B cell (primary cell): ENCODE data around the gene KCNMB2. TPM values are rescaled to one million over a fixed set of nuclear protein-coding genes. Genes with fewer than 3 reads are reported as not detected.

Source experiments
- ATAC-seq: fragments of 200-7000 bp; cut with Tn5 transposase; one replicate; pipeline ENCODE4 v1.10.0; 2021; ENCODE audit warnings: low read depth, mild to moderate bottlenecking, moderate number of reproducible peaks, moderate library complexity
- CTCF ChIA-PET: fragments of 350-600 bp; sonication (Branson Sonifier 250); formaldehyde crosslinking; loops from one replicate; lab custom pipeline; 2021; ENCODE audit warnings: antibody characterized with exemption, inconsistent platforms; lab: Charles Lee
- POLR2A ChIA-PET: fragments of 350-600 bp; sonication (Branson Sonifier 250); formaldehyde crosslinking; loops from one replicate; lab custom pipeline; 2021; ENCODE audit warnings: antibody characterized with exemption; lab: Charles Lee
- DNase-seq: peaks from one replicate; pipeline ENCODE4 v3.0.0; 2013
- H2AFZ ChIP-seq: 2 replicates; pipeline ENCODE4 v1.6.1; 2012; ENCODE audit warnings: mild to moderate bottlenecking, low read depth, low read length; ENCODE audit not compliant: insufficient read depth, poor library complexity, severe bottlenecking
- H3K27ac ChIP-seq, 2 donors: 1 replicate in 1 of 2; 2 replicates in 1 of 2; pipeline ENCODE4 v1.5.1; 2012 to 2013; ENCODE audit warnings: low read length in 2 of 2, mild to moderate bottlenecking in 2 of 2, moderate library complexity in 1 of 2
- H3K27me3 ChIP-seq, 4 experiments: fragments of 200-600 bp in 1 of 4; sonication (generic) in 1 of 4; replicated peaks in 1 of 4; 1 replicate in 2 of 4; 2 replicates in 2 of 4; pipeline versions ENCODE4 v1.6.1 to v1.7.0; 2013 to 2016; ENCODE audit warnings: low read length in 3 of 4, mild to moderate bottlenecking in 2 of 4, mixed read lengths in 1 of 4, moderate library complexity in 1 of 4; ENCODE audit not compliant: insufficient read depth in 4 of 4, control insufficient read depth in 3 of 4; ENCODE audit errors: control extremely low read depth in 1 of 4
- H3K36me3 ChIP-seq, 2 experiments: replicated peaks in 1 of 2; 1 replicate in 1 of 2; 2 replicates in 1 of 2; pipeline versions ENCODE4 v1.6.1 to v1.7.1; 2013; ENCODE audit warnings: low read length in 1 of 2; ENCODE audit not compliant: insufficient read depth in 2 of 2, control insufficient read depth in 1 of 2; ENCODE audit errors: control extremely low read depth in 1 of 2, extremely low read depth in 1 of 2
- H3K4me1 ChIP-seq, 2 donors: fragments of 200-600 bp in 1 of 2; sonication (generic) in 1 of 2; 1 replicate in 1 of 2; 2 replicates in 1 of 2; pipeline versions ENCODE4 v1.5.1 to v1.6.1; 2013 to 2017; ENCODE audit warnings: low read length in 2 of 2; ENCODE audit not compliant: control insufficient read depth in 2 of 2, insufficient read depth in 2 of 2
- H3K4me2 ChIP-seq: replicated peaks from 2 replicates; pipeline ENCODE3; 2012; ENCODE audit warnings: mild to moderate bottlenecking, low read depth, low read length; ENCODE audit not compliant: poor library complexity, severe bottlenecking
- H3K4me3 ChIP-seq, 5 experiments: fragments of 200-600 bp in 1 of 5; sonication (generic) in 1 of 5; 1 replicate in 3 of 5; 2 replicates in 2 of 5; pipeline versions ENCODE4 v1.5.1 to v1.7.0; 2011 to 2016; ENCODE audit warnings: low read length in 4 of 5, mild to moderate bottlenecking in 4 of 5, low read depth in 2 of 5, control low read depth in 1 of 5, moderate library complexity in 1 of 5; ENCODE audit not compliant: insufficient read depth in 1 of 5; ENCODE audit errors: control extremely low read depth in 1 of 5, extremely low read depth in 1 of 5
- H3K79me2 ChIP-seq: fragments of 200-600 bp; sonication (generic); one replicate; pipeline ENCODE4 v1.6.0; 2016; ENCODE audit warnings: low read length; ENCODE audit not compliant: control insufficient read depth, insufficient read depth
- H3K9ac ChIP-seq: fragments of 200-600 bp; sonication (generic); 2 replicates; pipeline ENCODE4 v1.6.1; 2017; ENCODE audit warnings: mild to moderate bottlenecking, low read length, moderate library complexity
- H3K9me3 ChIP-seq, 3 donors: one replicate each; pipeline versions ENCODE4 v1.6.1 to v1.7.1; 2013; ENCODE audit warnings: low read length in 2 of 3; ENCODE audit not compliant: control insufficient read depth in 2 of 3, insufficient read depth in 1 of 3; ENCODE audit errors: control extremely low read depth in 1 of 3
- H4K20me1 ChIP-seq: 2 replicates; pipeline ENCODE4 v1.6.0; 2012; ENCODE audit warnings: mild to moderate bottlenecking, low read length; ENCODE audit not compliant: insufficient read depth, control insufficient read depth, poor library complexity, severe bottlenecking
- H3K27ac Mint-ChIP-seq: one replicate; pipeline ENCODE4 v1.8.0; 2021; ENCODE audit warnings: mixed read lengths
- H3K27me3 Mint-ChIP-seq: one replicate; pipeline ENCODE4 v1.8.0; 2021; ENCODE audit warnings: mixed read lengths
- H3K4me1 Mint-ChIP-seq: one replicate; pipeline ENCODE4 v1.8.0; 2021; ENCODE audit warnings: mixed read lengths
- H3K4me3 Mint-ChIP-seq: one replicate; pipeline ENCODE4 v1.8.0; 2021; ENCODE audit warnings: mixed read lengths
- H3K9me3 Mint-ChIP-seq: one replicate; pipeline ENCODE4 v1.8.0; 2022; ENCODE audit warnings: mixed read lengths; ENCODE audit not compliant: insufficient read depth
- EZH2 ChIP-seq: IDR thresholded peaks from 2 replicates; pipeline ENCODE4 v1.6.1; 2012; ENCODE audit warnings: borderline replicate concordance, low read depth, mild to moderate bottlenecking, moderate library complexity, low read length; ENCODE audit not compliant: insufficient read depth, poor library complexity, severe bottlenecking
- WGBS: methylation state at CpG from one replicate; pipeline ENCODE4 v1.1.5; 2013; ENCODE audit warnings: missing lambda C conversion rate; ENCODE audit not compliant: insufficient coverage; 5-methylcytosine and 5-hydroxymethylcytosine counted together
- intact Hi-C: fragments of 100-400 bp; cut with micrococcal nuclease; formaldehyde crosslinking; loops from one replicate; pipeline ENCODE4 v1.10.0; 2022
- polyA plus RNA-seq: library from polyadenylated mRNA; depleted of rRNA; stranded (reverse); fragments of >200 nt; gene quantifications from 2 replicates; pipeline ENCODE4 v1.2.3, GENCODE V29; 2012
- total RNA-seq, 2 donors: library from RNA; stranded (reverse); fragments of 120-200 nt in 1 of 2; gene quantifications; 1 replicate in 1 of 2; 2 replicates in 1 of 2; pipeline versions ENCODE4 v1.2.3 to v1.2.4, GENCODE V29; 2013 to 2022
- TF ChIP-seq, protein P1 (sequence below): fragments of 200-600 bp; IDR thresholded peaks from one replicate; pipeline ENCODE4 v1.8.0; 2022; ENCODE audit warnings: antibody characterized with exemption, mild to moderate bottlenecking

The KCNMB2 gene
- total and polyA plus RNA-seq, 2 donors (not counting 1 experiment from before 2014, with no cell fraction given) = not detected

DNA sequence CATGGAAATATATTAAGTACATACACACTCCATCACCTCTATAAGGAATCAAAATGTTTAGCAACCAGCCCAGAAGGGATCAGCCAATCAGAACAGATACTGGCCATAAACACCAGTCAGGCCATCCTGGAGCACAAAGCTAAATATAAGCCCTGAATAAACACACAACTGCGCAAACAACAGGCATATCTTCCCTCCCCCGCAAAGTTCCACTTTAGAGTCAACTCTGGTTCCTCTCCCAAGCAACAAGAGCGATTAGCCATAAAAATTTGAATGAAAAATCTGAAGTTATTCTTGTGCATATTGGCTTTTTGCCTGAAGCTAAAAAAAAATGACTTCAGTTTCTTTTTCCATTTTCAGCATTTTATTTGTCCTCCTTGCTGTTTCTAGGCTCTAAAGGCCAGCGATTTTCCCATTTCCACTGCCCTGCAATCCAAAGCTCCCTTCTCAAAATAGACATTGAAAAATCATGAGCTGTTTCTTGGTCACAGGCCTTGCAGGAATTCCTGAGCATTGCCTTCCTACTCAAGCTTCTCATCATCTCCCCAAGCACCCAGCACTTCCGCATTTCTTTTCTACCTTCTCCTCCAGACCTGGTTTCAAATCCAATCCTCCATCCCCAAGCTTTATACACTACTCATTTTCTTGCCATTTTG is 287.5 kb downstream of the KCNMB2 start:
- H2AFZ ChIP-seq = no peak overlapping the region
- no peaks in the 10 kb centered on the region for H3K27me3 ChIP-seq
- no peaks in the 10 kb centered on the region for H3K4me1 Mint-ChIP-seq
- CTCF ChIA-PET = interaction anchor here (0.7 kb wide), 1 partner anchor 1908 kb away, joined by 3 read pairs; no protein-coding TSS in a partner anchor
- ATAC-seq (no peak), DNase-seq (no peak)
- H4K20me1 ChIP-seq = no peaks in the 10 kb centered on the region
- no peak overlapping the region for H3K27ac Mint-ChIP-seq
- 89% methylated on average over 2 of the region's 5 CpGs for WGBS
- H3K79me2 ChIP-seq = no peaks in the 10 kb centered on the region
- H3K36me3 ChIP-seq = no peaks in the 10 kb centered on the region
- no peak overlapping the region for H3K4me2 ChIP-seq
- no peaks in the 10 kb centered on the region for H3K9me3 Mint-ChIP-seq
- POLR2A ChIA-PET = no interaction called here
- no peaks in the 10 kb centered on the region for H3K9me3 ChIP-seq
- H3K27ac ChIP-seq = no peak overlapping the region
- no peak overlapping the region for H3K4me3 Mint-ChIP-seq
- TF ChIP-seq, protein P1, sequence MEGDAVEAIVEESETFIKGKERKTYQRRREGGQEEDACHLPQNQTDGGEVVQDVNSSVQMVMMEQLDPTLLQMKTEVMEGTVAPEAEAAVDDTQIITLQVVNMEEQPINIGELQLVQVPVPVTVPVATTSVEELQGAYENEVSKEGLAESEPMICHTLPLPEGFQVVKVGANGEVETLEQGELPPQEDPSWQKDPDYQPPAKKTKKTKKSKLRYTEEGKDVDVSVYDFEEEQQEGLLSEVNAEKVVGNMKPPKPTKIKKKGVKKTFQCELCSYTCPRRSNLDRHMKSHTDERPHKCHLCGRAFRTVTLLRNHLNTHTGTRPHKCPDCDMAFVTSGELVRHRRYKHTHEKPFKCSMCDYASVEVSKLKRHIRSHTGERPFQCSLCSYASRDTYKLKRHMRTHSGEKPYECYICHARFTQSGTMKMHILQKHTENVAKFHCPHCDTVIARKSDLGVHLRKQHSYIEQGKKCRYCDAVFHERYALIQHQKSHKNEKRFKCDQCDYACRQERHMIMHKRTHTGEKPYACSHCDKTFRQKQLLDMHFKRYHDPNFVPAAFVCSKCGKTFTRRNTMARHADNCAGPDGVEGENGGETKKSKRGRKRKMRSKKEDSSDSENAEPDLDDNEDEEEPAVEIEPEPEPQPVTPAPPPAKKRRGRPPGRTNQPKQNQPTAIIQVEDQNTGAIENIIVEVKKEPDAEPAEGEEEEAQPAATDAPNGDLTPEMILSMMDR = no peak
- TF ChIP-seq EZH2 = no peak
- no peaks in the 10 kb centered on the region for H3K4me1 ChIP-seq
- peaks cover 4% of the 10 kb centered on the region for H3K27me3 Mint-ChIP-seq
- no peak overlapping the region for H3K9ac ChIP-seq
- H3K4me3 ChIP-seq = no peak overlapping the region
- intact Hi-C loops = no loop called here

DNA sequence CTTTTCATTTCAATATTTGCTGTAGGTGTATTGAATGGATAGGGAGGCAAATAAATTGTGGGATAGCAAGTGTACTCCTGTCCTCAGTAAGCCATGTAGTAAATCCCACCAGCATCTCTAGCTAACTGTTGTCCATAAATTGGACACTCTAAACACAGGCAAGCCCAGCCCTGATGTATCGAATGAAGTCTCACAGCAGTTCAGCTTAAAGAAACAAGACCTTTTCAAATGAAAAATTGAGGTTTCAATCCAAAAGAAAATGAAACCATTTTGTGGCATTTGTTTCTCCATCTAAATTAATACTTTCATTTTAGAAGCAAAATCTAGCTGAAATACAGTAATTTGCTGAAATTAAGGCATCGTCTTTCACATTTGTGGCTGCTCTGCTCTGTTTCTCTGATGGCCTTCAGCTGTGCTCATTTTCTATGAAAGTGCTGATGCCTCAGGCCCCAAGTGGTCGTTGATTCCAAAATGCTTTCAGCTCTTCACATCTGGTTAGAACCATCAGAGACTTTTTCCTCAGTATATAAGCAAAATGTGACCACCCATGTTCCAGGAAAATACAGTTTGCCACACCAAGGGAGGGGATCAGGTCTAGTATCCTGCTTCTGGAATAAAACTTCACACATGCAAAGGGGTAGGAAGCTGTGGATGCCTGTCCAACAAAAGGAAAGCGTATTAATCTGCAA is 290.3 kb downstream of the KCNMB2 start:
- no peak for DNase-seq
- no peak overlapping the region for H3K4me2 ChIP-seq
- WGBS = 67% methylated on average over 3 of the region's 4 CpGs

More for the DNA sequence above, 290.3 kb downstream of the KCNMB2 start:
- ChIA-PET POLR2A (no interaction called here), CTCF (interaction anchor here (0.5 kb wide), 1 partner anchor 1380 kb away, joined by 3 read pairs; no protein-coding TSS in a partner anchor)
- Histone ChIP-seq H3K79me2 (no peaks in the 10 kb centered on the region), H3K9me3 (no peaks in the 10 kb centered on the region), H3K27ac (no peak overlapping the region), H2AFZ (no peak overlapping the region), H4K20me1 (no peaks in the 10 kb centered on the region), H3K27me3 (no peaks in the 10 kb centered on the region), H3K4me1 (no peaks in the 10 kb centered on the region), H3K36me3 (no peaks in the 10 kb centered on the region), H3K9ac (no peak overlapping the region), H3K4me3 (no peak overlapping the region)
- no peaks in the 10 kb centered on the region for H3K9me3 Mint-ChIP-seq
- H3K27ac Mint-ChIP-seq = no peak overlapping the region
- no peaks in the 10 kb centered on the region for H3K4me1 Mint-ChIP-seq
- no peaks in the 10 kb centered on the region for H3K27me3 Mint-ChIP-seq
- intact Hi-C loops = no loop called here
- no peak for ATAC-seq
- H3K4me3 Mint-ChIP-seq = no peak overlapping the region
- no peak for TF ChIP-seq EZH2
- TF ChIP-seq, protein P1 = no peak
